Liver (tissue), 3 donors: Measurements from ENCODE around the gene WRAP73.

Source experiments
- EGR1 ChIP-seq, 2 donors: IDR thresholded peaks; 2 replicates each; pipeline ENCODE4 v1.6.1; 2016 to 2018; ENCODE audit warnings: antibody characterized with exemption in 2 of 2, low read depth in 2 of 2
- GABPA ChIP-seq, 2 donors: IDR thresholded peaks in 1 of 2; conservative IDR thresholded peaks in 1 of 2; 2 replicates each; pipeline ENCODE4 v1.6.1; 2016; ENCODE audit warnings: antibody characterized with exemption in 2 of 2, mild to moderate bottlenecking in 1 of 2, moderate library complexity in 1 of 2
- JUND ChIP-seq, 2 donors: IDR thresholded peaks; 2 replicates each; pipeline ENCODE4 v1.6.1; 2016; ENCODE audit warnings: antibody characterized with exemption in 2 of 2
- NR2F2 ChIP-seq: IDR thresholded peaks from 2 replicates; pipeline ENCODE4 v1.6.1; 2016; ENCODE audit warnings: antibody characterized with exemption
- RAD21 ChIP-seq, 2 donors: IDR thresholded peaks; 2 replicates each; pipeline ENCODE4 v1.6.1; 2016; ENCODE audit warnings: antibody characterized with exemption in 2 of 2, mild to moderate bottlenecking in 2 of 2
- RXRA ChIP-seq, 2 donors: IDR thresholded peaks; 2 replicates each; pipeline ENCODE4 v1.6.1; 2017 to 2018; ENCODE audit warnings: antibody characterized with exemption in 2 of 2, mild to moderate bottlenecking in 1 of 2
- SP1 ChIP-seq: IDR thresholded peaks from 2 replicates; pipeline ENCODE4 v1.6.1; 2018; ENCODE audit warnings: antibody characterized with exemption, mild to moderate bottlenecking
- TAF1 ChIP-seq: conservative IDR thresholded peaks from 2 replicates; pipeline ENCODE4 v1.6.1; 2016; ENCODE audit warnings: antibody characterized with exemption, mild to moderate bottlenecking
- YY1 ChIP-seq: IDR thresholded peaks from 2 replicates; pipeline ENCODE4 v1.6.1; 2016; ENCODE audit warnings: antibody characterized with exemption, mild to moderate bottlenecking
- TF ChIP-seq, protein P1 (sequence below): fragments of 150-350 bp; IDR thresholded peaks from 2 replicates; pipeline ENCODE4 v1.5.1; 2017; ENCODE audit warnings: improper control_type of control experiment, low read depth, low read length; ENCODE audit not compliant: missing input control
- TF ChIP-seq, protein P2 (sequence below): IDR thresholded peaks from 2 replicates; pipeline ENCODE4 v1.6.1; 2016; ENCODE audit warnings: antibody characterized with exemption, mild to moderate bottlenecking
- TF ChIP-seq, protein P3 (sequence below): IDR thresholded peaks from 2 replicates; pipeline ENCODE4 v1.6.1; 2016; ENCODE audit warnings: antibody characterized with exemption
- TF ChIP-seq, protein P4 (sequence below): IDR thresholded peaks from 2 replicates; pipeline ENCODE4 v1.6.1; 2016; ENCODE audit warnings: antibody characterized with exemption
- TF ChIP-seq, protein P5 (sequence below): IDR thresholded peaks from 2 replicates; pipeline ENCODE4 v1.6.1; 2016; ENCODE audit warnings: antibody characterized with exemption
- donor health status: healthy.
- donor health status: healthy.

DNA sequence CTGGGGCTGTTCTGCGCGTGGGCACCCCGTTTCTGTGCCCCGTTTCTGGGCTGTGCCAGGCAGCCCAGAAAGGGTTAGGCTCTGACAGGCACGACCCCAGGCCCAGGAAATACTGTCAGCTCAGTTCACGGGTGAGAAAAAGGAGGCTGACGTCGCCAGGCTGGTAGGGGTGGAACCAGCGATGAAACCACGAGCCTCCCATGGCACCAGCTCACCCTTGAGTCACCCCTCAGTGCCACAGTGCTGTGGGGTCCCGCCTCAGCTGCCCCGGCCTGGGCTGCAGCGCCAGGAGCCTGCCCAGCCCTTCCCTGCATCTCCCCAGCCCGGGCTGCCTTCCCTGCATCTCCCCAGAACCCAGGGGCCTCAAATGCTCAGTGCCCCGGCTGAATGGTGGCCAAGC, 50.1 kb downstream of the WRAP73 start:
- TF ChIP-seq GABPA (IDR thresholded peaks at IDR 0.05 in 1 of 2, conservative IDR thresholded peaks at IDR 0.05 in 1 of 2) (no peak), EGR1 (IDR thresholded peaks at IDR 0.05; ENCODE audit: low read depth in 2 of 2) (no peak), JUND (IDR thresholded peaks at IDR 0.05) (no peak), TAF1 (no peak), YY1 (no peak), SP1 (no peak), RXRA (IDR thresholded peaks at IDR 0.05) (no peak), NR2F2 (no peak), RAD21 (IDR thresholded peaks at IDR 0.05) (no peak)
- TF ChIP-seq, protein P1, sequence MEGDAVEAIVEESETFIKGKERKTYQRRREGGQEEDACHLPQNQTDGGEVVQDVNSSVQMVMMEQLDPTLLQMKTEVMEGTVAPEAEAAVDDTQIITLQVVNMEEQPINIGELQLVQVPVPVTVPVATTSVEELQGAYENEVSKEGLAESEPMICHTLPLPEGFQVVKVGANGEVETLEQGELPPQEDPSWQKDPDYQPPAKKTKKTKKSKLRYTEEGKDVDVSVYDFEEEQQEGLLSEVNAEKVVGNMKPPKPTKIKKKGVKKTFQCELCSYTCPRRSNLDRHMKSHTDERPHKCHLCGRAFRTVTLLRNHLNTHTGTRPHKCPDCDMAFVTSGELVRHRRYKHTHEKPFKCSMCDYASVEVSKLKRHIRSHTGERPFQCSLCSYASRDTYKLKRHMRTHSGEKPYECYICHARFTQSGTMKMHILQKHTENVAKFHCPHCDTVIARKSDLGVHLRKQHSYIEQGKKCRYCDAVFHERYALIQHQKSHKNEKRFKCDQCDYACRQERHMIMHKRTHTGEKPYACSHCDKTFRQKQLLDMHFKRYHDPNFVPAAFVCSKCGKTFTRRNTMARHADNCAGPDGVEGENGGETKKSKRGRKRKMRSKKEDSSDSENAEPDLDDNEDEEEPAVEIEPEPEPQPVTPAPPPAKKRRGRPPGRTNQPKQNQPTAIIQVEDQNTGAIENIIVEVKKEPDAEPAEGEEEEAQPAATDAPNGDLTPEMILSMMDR = no peak
- TF ChIP-seq, protein P2, sequence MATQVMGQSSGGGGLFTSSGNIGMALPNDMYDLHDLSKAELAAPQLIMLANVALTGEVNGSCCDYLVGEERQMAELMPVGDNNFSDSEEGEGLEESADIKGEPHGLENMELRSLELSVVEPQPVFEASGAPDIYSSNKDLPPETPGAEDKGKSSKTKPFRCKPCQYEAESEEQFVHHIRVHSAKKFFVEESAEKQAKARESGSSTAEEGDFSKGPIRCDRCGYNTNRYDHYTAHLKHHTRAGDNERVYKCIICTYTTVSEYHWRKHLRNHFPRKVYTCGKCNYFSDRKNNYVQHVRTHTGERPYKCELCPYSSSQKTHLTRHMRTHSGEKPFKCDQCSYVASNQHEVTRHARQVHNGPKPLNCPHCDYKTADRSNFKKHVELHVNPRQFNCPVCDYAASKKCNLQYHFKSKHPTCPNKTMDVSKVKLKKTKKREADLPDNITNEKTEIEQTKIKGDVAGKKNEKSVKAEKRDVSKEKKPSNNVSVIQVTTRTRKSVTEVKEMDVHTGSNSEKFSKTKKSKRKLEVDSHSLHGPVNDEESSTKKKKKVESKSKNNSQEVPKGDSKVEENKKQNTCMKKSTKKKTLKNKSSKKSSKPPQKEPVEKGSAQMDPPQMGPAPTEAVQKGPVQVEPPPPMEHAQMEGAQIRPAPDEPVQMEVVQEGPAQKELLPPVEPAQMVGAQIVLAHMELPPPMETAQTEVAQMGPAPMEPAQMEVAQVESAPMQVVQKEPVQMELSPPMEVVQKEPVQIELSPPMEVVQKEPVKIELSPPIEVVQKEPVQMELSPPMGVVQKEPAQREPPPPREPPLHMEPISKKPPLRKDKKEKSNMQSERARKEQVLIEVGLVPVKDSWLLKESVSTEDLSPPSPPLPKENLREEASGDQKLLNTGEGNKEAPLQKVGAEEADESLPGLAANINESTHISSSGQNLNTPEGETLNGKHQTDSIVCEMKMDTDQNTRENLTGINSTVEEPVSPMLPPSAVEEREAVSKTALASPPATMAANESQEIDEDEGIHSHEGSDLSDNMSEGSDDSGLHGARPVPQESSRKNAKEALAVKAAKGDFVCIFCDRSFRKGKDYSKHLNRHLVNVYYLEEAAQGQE = no peak
- TF ChIP-seq, protein P3, sequence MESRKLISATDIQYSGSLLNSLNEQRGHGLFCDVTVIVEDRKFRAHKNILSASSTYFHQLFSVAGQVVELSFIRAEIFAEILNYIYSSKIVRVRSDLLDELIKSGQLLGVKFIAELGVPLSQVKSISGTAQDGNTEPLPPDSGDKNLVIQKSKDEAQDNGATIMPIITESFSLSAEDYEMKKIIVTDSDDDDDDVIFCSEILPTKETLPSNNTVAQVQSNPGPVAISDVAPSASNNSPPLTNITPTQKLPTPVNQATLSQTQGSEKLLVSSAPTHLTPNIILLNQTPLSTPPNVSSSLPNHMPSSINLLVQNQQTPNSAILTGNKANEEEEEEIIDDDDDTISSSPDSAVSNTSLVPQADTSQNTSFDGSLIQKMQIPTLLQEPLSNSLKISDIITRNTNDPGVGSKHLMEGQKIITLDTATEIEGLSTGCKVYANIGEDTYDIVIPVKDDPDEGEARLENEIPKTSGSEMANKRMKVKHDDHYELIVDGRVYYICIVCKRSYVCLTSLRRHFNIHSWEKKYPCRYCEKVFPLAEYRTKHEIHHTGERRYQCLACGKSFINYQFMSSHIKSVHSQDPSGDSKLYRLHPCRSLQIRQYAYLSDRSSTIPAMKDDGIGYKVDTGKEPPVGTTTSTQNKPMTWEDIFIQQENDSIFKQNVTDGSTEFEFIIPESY = no peak
- TF ChIP-seq, protein P4, sequence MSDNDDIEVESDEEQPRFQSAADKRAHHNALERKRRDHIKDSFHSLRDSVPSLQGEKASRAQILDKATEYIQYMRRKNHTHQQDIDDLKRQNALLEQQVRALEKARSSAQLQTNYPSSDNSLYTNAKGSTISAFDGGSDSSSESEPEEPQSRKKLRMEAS = no peak
- TF ChIP-seq, protein P5, sequence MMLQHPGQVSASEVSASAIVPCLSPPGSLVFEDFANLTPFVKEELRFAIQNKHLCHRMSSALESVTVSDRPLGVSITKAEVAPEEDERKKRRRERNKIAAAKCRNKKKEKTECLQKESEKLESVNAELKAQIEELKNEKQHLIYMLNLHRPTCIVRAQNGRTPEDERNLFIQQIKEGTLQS = no peak
